GM08714 (cell line): ENCODE measurements around the gene APOO.
"Not testable (repeated sequence)": the region's sequence is repeated elsewhere in the genome, so short reads cannot be mapped to it uniquely, and the experiment has no call there.

Experiments
- H3K4me3 ChIP-seq: fragments of 200-500 bp; sonication (Bioruptor generic); 2 replicates; pipeline ENCODE4 v1.5.1; 2014; ENCODE audit warnings: mild to moderate bottlenecking, low read length, inconsistent platforms
- ZNF274 ChIP-seq: IDR thresholded peaks from 2 replicates; pipeline ENCODE4 v1.6.1; 2012; ENCODE audit warnings: mild to moderate bottlenecking, low read depth, low read length

The APOO gene

GRCh38 chrX:23890933-23891332 lies 16.8 kb downstream of the APOO start:
- no peak overlapping the region for H3K4me3 ChIP-seq
- TF ChIP-seq ZNF274, result no peak

GRCh38 chrX:23888887-23889501 lies 18.7 kb downstream of the APOO start:
- no peak overlapping the region for H3K4me3 ChIP-seq
- no peak for TF ChIP-seq ZNF274

GRCh38 chrX:23887918-23888317 lies 19.8 kb downstream of the APOO start:
- TF ChIP-seq ZNF274, result no peak
- no peak overlapping the region for H3K4me3 ChIP-seq

- no peak overlapping the region for H3K4me3 ChIP-seq
- no peak for TF ChIP-seq ZNF274
Measured at GRCh38 chrX:23887451-23887850, 20.3 kb downstream of the APOO start.

GRCh38 chrX:23885803-23886202 lies 21.9 kb downstream of the APOO start:
- no peak for TF ChIP-seq ZNF274
- H3K4me3 ChIP-seq, result no peak overlapping the region

- no peak for TF ChIP-seq ZNF274
- no peak overlapping the region for H3K4me3 ChIP-seq
Measured at GRCh38 chrX:23884427-23885024, 23.2 kb downstream of the APOO start.

GRCh38 chrX:23883737-23884354 lies 23.9 kb downstream of the APOO start:
- TF ChIP-seq ZNF274, result no peak
- H3K4me3 ChIP-seq, result no peak overlapping the region

GRCh38 chrX:23879380-23880090 lies 28.2 kb downstream of the APOO start:
- TF ChIP-seq ZNF274, result no peak
- no peak overlapping the region for H3K4me3 ChIP-seq

- H3K4me3 ChIP-seq, result no peak overlapping the region
- TF ChIP-seq ZNF274, result no peak
Measured at GRCh38 chrX:23871905-23872546, 35.7 kb downstream of the APOO start.

GRCh38 chrX:23870041-23870440 lies 37.7 kb downstream of the APOO start:
- H3K4me3 ChIP-seq, result no peak overlapping the region
- no peak for TF ChIP-seq ZNF274

GRCh38 chrX:23864742-23865326 lies 42.9 kb downstream of the APOO start:
- TF ChIP-seq ZNF274, result no peak
- H3K4me3 ChIP-seq, result no peak overlapping the region

GRCh38 chrX:23861952-23862351 lies 45.8 kb downstream of the APOO start:
- not testable (repeated sequence) for H3K4me3 ChIP-seq

- H3K4me3 ChIP-seq, result no peak overlapping the region
- no peak for TF ChIP-seq ZNF274
Measured at GRCh38 chrX:23861215-23861896, 46.4 kb downstream of the APOO start.

GRCh38 chrX:23859238-23859637 lies 48.5 kb downstream of the APOO start:
- not testable (repeated sequence) for H3K4me3 ChIP-seq

- TF ChIP-seq ZNF274, result no peak
- no peak overlapping the region for H3K4me3 ChIP-seq
Measured at GRCh38 chrX:23857935-23858334, 49.8 kb downstream of the APOO start.
